IPS DF 19.7 (cell line): ENCODE data around the gene RUNX1.

Source experiments
- DNase-seq: peaks from one replicate; pipeline ENCODE4 v3.0.0-alpha.2; 2013; ENCODE audit warnings: low read depth, low spot score

RUNX1 gene

DNA sequence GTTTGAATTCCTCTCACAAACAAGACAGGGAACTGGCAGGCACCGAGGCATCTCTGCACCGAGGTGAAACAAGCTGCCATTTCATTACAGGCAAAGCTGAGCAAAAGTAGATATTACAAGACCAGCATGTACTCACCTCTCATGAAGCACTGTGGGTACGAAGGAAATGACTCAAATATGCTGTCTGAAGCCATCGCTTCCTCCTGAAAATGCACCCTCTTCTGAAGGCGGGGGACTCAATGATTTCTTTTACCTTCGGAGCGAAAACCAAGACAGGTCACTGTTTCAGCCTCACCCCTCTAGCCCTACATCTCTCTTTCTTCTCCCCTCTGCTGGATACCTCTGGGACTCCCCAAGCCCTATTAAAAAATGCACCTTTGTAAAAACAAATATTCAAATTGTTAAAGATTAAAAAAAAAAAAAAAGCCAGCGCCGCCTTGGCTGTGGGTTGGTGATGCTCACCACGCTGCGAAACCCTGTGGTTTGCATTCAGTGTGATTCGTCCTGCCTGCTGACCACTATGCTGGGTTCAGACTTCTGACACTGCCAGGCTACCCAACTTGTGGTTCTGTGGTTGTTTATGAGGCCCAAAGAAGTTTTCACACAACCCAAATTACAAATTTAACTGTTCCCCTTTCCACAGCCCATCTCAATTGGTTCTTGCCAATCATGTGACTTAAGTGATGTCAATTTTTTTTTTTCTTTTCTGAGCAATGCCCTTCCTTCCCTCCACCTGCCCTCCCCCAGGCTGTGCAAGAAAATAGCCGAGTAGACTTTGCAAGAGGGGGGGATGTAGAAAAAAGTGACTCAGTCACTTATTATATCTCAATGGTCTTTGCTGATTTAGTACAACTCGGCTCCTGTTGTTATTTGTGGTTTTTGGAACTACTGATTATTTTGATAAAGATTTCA lies at the start of gene RUNX1:
Gene RUNX1, minus strand, starts transcription at position 597 of the 912 bp plus-strand sequence.
- DNase-seq, result no peak

DNA sequence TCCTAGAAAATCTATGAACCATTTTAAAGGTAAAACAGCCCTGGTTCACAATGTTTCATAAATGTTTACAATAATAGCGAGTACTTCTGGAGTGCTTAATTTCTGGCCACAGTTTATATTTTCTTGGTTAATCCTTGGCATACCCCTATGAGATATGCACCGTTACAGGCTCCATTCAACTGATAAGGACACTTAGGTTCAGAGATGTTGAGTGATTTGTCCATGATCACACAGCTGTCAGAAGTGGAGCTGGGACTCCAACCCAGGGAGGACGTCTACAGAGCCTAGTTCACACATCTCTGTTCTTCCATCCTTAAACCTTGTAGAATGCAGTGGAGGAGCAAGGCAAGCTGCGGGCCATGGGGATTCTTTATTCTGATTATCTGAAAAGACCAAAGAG lies 48.4 kb upstream of the RUNX1 start:
- DNase-seq, result no peak

DNA sequence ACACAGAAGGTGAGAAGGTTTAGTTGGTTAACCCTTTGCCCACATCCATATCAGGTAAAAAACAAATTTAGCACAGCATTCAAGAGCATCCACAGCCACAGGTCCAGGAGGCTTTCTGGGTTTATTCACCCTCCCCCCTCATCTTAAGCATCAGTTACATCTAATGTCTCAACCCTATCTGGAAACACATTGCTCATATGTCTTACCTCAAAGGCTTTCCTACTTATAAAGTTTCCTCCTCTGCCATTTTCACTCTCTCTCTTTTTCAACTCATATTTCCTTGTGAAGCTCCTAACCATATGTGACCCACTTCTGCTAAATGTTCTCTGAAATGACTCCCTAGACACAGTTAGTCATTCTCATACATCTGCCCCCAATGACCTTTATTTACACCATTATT lies 47.9 kb upstream of the RUNX1 start:
- DNase-seq, result no peak

DNA sequence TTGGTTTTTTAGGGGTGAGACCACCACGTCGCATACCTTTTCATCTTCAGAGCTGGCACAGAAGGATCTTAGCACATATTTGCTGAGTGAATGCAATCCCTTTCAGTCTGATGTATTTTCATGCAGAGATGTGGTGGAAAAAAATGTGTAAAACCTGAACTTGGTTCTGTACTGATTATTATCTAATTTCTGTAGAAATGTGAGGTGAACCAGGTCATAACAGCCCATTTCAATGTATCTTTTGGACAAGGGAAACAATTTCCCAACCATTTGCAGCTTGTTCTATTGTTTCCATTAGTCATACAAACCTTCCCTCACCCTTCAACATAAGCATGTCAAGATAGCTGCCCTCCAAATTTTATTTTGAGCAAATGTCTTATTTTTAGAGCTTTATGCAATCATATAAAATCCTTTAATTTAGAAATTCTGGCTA lies 46.8 kb upstream of the RUNX1 start:
- no peak for DNase-seq

GRCh38 chr21:35093514-35093913 lies 44.4 kb upstream of the RUNX1 start:
- no peak for DNase-seq

DNA sequence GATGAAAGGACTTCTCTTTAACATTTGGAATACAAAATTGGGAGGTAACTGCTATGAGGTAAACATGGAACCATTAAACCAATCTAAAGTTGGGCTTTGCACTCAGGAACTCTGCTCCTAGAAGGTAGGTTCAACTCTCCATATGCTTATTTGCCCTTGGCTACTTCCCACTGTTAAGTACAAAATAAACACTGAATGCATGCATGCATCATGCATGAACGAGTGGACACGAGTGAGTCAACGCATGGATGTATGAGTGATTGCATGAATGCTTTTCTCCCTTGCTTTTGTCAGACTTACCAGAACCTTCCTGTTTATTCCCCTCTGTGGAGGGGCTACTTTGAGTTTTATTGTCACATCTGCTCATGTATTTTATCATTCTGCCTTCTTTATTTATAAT lies 42.4 kb upstream of the RUNX1 start:
- no peak for DNase-seq

DNA sequence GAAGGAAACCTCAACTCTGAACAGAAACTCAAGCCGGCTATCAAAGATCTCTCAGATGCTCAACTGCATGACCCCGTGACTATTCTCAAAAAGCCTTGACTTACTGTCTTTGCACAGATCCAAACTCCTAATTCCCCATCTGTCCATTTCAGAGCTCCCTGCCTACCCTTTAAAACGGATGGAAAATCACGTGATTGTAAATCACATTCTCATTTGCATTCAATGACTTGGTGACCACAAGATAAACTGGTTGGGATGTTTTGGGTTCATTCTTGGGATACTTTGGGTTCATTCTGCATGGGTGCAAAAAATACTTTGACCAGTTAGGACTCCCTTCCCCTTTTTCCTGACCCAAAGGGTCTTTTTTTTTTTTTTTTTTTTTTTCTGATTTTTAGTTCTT lies 41.3 kb upstream of the RUNX1 start:
- DNase-seq, result no peak

DNA sequence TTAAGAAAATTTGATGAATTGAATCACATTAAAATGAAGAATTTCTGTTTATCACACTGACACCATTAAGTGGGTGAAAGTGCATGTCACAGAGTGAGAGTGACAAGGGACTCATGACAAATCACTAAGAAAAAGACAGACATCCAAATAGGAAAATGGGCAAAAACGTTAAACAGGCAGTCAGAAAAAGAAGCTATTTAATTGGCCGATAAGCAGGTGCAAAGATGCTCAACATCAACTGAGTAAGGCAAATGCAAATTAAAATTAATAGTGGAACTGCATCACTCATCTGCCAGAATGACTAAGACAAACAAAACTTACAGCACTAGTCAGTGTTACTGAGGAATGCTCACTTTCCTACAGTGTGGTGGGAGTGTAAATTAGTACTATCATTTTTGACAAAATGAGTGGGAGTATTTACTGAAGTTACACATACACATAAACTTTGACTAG lies 39.2 kb upstream of the RUNX1 start:
- DNase-seq, result no peak

DNA sequence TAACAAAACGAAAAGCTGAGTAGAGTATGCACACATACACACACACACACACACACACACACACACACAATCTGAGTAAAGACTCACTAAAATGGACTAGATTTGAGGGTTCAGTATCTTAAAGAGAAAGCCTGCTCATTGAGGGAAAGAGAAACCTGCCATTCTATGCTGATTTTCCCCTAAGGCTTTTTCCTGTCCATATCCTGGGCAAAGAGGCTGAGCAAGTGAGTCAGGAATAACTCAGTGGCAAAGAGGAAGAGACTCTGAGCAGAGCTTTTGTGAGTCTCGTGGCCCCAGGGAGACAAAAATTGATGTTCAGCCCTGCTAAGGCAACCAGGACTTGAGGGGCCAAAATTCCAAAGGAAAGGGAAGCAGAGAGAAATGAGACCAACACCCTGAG lies 37.3 kb upstream of the RUNX1 start:
- no peak for DNase-seq

GRCh38 chr21:35084869-35085268 lies 35.8 kb upstream of the RUNX1 start:
- DNase-seq, result no peak

- no peak for DNase-seq
These were observed 34.1 kb upstream of the RUNX1 start for GRCh38 chr21:35083246-35083645.

- DNase-seq, result no peak
These were observed 32.8 kb upstream of the RUNX1 start for GRCh38 chr21:35081861-35082260.

- no peak for DNase-seq
These were observed 30.1 kb upstream of the RUNX1 start for GRCh38 chr21:35079181-35079580.

- no peak for DNase-seq
These were observed 28.9 kb upstream of the RUNX1 start for GRCh38 chr21:35077975-35078374.

GRCh38 chr21:35077466-35077865 lies 28.4 kb upstream of the RUNX1 start:
- no peak for DNase-seq

GRCh38 chr21:35075546-35075945 lies 26.4 kb upstream of the RUNX1 start:
- no peak for DNase-seq

GRCh38 chr21:35072960-35073359 lies 23.9 kb upstream of the RUNX1 start:
- DNase-seq, result no peak

GRCh38 chr21:35072557-35072956 lies 23.5 kb upstream of the RUNX1 start:
- no peak for DNase-seq

DNA sequence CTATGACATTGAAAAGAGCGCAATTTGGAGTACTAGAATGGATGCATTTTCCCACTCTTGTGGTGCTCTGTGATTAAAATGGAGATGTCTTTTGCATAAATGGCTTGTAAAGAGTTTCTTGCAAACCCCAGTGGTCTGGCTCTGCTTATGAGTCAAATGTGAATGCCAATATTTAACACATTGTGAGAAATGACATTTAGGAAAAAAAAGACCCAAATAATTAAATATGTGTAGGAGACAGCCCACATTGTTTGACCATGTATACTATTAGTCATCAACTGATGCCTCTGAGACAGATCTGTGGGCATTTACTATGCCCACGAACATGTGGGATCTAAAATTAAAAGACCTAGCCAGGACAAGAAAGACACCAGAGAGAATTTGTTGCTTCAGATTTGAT lies 22.2 kb upstream of the RUNX1 start:
- DNase-seq, result no peak

DNA sequence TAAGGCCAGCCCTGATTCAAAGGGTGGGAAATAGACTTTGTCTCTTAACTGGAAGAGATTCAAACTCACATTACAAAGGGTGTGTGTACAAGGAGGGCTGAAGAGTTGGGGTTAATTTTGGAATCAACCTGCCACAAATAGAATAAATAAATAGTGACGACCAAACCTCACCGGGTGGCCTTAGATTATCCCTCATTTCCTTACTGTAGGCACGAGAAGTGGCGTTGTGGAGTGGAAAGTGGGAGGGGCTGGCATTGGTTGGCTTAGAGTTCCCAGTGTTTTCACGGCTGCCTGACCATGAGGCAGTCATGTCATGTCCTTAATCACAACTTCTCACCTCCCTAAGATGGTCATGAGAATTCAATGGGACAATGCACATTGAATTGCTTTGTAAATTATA lies 21.3 kb upstream of the RUNX1 start:
- DNase-seq, result no peak

- DNase-seq, result no peak
These were observed 17.7 kb upstream of the RUNX1 start for GRCh38 chr21:35066824-35067223.

GRCh38 chr21:35063428-35064172 lies 14.5 kb upstream of the RUNX1 start:
- no peak for DNase-seq

DNA sequence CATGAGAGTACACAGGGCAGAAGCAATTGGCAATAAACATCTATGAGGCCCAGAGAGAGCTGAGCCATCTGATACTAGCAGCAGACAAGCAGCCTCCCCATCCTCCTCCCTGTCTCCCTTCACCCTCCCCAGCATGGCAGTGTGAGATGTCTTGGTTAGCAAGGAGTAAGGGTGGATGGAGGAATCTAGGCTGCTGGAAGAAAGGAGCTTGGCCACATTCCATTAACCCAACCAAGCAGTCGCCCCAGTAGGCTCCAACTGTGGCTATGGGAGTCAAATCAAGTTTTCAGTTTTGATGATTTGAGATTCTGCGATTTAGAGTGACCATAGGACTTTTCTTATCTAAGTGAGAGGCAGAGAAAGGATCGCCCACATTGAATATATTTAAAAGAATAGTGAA lies 12.9 kb upstream of the RUNX1 start:
- DNase-seq, result no peak
